NB4 (cell line): Measurements from ENCODE around the gene TMEM217.
"Not testable (repeated sequence)": the region's sequence is repeated elsewhere in the genome, so short reads cannot be mapped to it uniquely, and the experiment has no call there.

Experiments
- MAX ChIP-seq: IDR thresholded peaks from 2 replicates; pipeline ENCODE4 v1.6.1; 2011; ENCODE audit warnings: low read depth, low read length
- POLR2A ChIP-seq: IDR thresholded peaks from 2 replicates; pipeline ENCODE4 v1.6.1; 2011; ENCODE audit warnings: mild to moderate bottlenecking; ENCODE audit not compliant: insufficient read length; ENCODE audit errors: extremely low read depth
- TF ChIP-seq, protein P1 (sequence below): IDR thresholded peaks from one replicate; pipeline ENCODE4 v1.5.1; 2012; ENCODE audit warnings: low read depth, low read length

DNA sequence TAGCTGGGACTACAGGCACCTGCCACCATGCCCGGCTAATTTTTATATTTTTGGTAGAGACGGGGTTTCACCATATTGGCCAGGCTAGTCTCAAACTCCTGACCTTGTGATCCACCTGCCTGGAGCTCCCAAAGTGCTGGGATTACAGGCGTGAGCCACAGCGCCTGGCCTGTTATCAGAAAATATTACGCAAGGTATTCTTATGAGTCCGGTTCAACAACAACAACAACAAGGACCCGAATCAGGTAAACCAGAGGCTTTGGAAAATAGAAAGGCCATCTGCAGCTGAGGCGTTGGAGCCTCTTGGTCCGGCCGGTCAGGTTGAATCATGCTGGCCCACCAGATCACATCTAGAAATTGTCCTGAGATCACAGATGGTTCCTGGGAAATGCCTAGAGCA is 49.5 kb upstream of the TMEM217 start:
- TF ChIP-seq, protein P1, sequence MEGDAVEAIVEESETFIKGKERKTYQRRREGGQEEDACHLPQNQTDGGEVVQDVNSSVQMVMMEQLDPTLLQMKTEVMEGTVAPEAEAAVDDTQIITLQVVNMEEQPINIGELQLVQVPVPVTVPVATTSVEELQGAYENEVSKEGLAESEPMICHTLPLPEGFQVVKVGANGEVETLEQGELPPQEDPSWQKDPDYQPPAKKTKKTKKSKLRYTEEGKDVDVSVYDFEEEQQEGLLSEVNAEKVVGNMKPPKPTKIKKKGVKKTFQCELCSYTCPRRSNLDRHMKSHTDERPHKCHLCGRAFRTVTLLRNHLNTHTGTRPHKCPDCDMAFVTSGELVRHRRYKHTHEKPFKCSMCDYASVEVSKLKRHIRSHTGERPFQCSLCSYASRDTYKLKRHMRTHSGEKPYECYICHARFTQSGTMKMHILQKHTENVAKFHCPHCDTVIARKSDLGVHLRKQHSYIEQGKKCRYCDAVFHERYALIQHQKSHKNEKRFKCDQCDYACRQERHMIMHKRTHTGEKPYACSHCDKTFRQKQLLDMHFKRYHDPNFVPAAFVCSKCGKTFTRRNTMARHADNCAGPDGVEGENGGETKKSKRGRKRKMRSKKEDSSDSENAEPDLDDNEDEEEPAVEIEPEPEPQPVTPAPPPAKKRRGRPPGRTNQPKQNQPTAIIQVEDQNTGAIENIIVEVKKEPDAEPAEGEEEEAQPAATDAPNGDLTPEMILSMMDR, result not testable (repeated sequence)
- TF ChIP-seq POLR2A, MAX: not testable (repeated sequence)
